ENCODE measurements around the gene RUNX3. TPM values are rescaled to one million over a fixed set of nuclear protein-coding genes. Genes with fewer than 3 reads are reported as not detected.
"Not testable (repeated sequence)": the region's sequence is repeated elsewhere in the genome, so short reads cannot be mapped to it uniquely, and the experiment has no call there.

RUNX3 gene
- total and polyA plus RNA-seq, 2 of the 8 experiments (the other 6 are each of a cell fraction or from before 2014, with no cell fraction given) = 0.62 to 0.82 TPM

- H3K4me3 ChIP-seq (ENCODE audit: extremely low read depth in 1 of 4, insufficient read depth in 2 of 4, low read depth in 3 of 4, low read length in 4 of 4); H3K9me3 ChIP-seq (ENCODE audit: insufficient read depth in 2 of 2, low read depth in 1 of 2, low read length in 1 of 2); FAIRE-seq; H4K5ac ChIP-seq (ENCODE audit: insufficient read length, low read depth, low read length); H3K18ac ChIP-seq (ENCODE audit: extremely low read depth, low read length); H3K79me1 ChIP-seq (ENCODE audit: low read depth, low read length); H3K4me2 ChIP-seq (ENCODE audit: insufficient read depth in 1 of 2, low read depth in 2 of 2, low read length in 2 of 2); H3K4ac ChIP-seq (replicated peaks; ENCODE audit: insufficient read length, low read depth, low read length); H2BK120ac ChIP-seq (replicated peaks; ENCODE audit: low read depth, low read length); H2BK12ac ChIP-seq (ENCODE audit: low read depth, low read length); H3K36me3 ChIP-seq (ENCODE audit: control insufficient read depth in 2 of 4, insufficient read depth in 4 of 4, low read length in 3 of 4); H3K56ac ChIP-seq (replicated peaks; ENCODE audit: insufficient read length, low read depth, low read length); H3K4me1 ChIP-seq (replicated peaks in 1 of 4; ENCODE audit: control insufficient read depth in 3 of 4, insufficient read depth in 4 of 4, low read length in 3 of 4); H3K23ac ChIP-seq (ENCODE audit: insufficient read length); DNase-seq (ENCODE audit: low read depth in 1 of 2, low spot score in 2 of 2); H2AK5ac ChIP-seq (ENCODE audit: low read depth, low read length); H2BK5ac ChIP-seq (ENCODE audit: low read depth, low read length); H3K27ac ChIP-seq (ENCODE audit: low read depth, low read length); H2AFZ ChIP-seq (ENCODE audit: low read length); H3K27me3 ChIP-seq (replicated peaks in 1 of 4; ENCODE audit: control insufficient read depth in 3 of 4, extremely low read depth in 1 of 4, insufficient read depth in 3 of 4, low read length in 3 of 4); H4K91ac ChIP-seq (replicated peaks; ENCODE audit: insufficient read length, low read length); H4K20me1 ChIP-seq (replicated peaks in 1 of 2; ENCODE audit: control insufficient read depth in 1 of 2, insufficient read depth in 2 of 2, low read length in 2 of 2); H3K14ac ChIP-seq (ENCODE audit: insufficient read length); POLR2A ChIA-PET (ENCODE audit: partially characterized antibody); H2BK20ac ChIP-seq (ENCODE audit: low read length); H3K23me2 ChIP-seq (ENCODE audit: low read depth, low read length); H3K79me2 ChIP-seq (ENCODE audit: control insufficient read depth in 1 of 2, insufficient read depth in 2 of 2, low read length in 2 of 2); H4K8ac ChIP-seq (ENCODE audit: extremely low read depth, insufficient read depth, low read length); H3K9ac ChIP-seq (replicated peaks in 1 of 4; ENCODE audit: extremely low read depth in 1 of 4, low read depth in 3 of 4, low read length in 3 of 4): not testable (repeated sequence)
- 85% methylated on average over 4 of the region's 4 CpGs; no CpG with 5 or more reads in 1 of the 2 experiments for WGBS, 2 experiments (ENCODE audit: extremely low coverage in 1 of 2, insufficient coverage in 1 of 2, insufficient read length in 1 of 2, insufficient replicate concordance in 2 of 2, low coverage in 1 of 2, low lambda C conversion rate in 2 of 2, missing lambda C conversion rate in 1 of 2)
- H2BK15ac ChIP-seq (ENCODE audit: low read length) = peak overlapping the region; percentile 72; the same call in 1 of the 2 replicates
- CTCF ChIA-PET (ENCODE audit: partially characterized antibody) = interaction anchor here (1.1 to 3.3 kb wide), 6 partner anchors 9 to 224 kb away, joined by 3 to 24 read pairs (median 4); no protein-coding TSS in a partner anchor
Measured at GRCh38 chr1:24979232-24979631, 49.2 kb upstream of the RUNX3 start.

Data from H1 (cell line).